KMS-11 (cell line): ENCODE measurements around the gene NTHL1.

ENCODE experiments used
- H2AFZ ChIP-seq: fragments of 200-600 bp; sonication (generic); 2 replicates; pipeline ENCODE4 v1.6.1; 2016; ENCODE audit warnings: antibody characterized with exemption, mixed run types, low read depth
- H3K27ac ChIP-seq: fragments of 200-600 bp; sonication (generic); 2 replicates; pipeline ENCODE4 v1.6.1; 2016; ENCODE audit warnings: mild to moderate bottlenecking, mixed run types
- H3K27me3 ChIP-seq: fragments of 200-600 bp; sonication (generic); 2 replicates; pipeline ENCODE4 v1.6.1; 2017; ENCODE audit warnings: mild to moderate bottlenecking, low read depth, mixed run types, moderate library complexity; ENCODE audit not compliant: insufficient read depth
- H3K36me3 ChIP-seq: fragments of 200-600 bp; sonication (generic); 2 replicates; pipeline ENCODE4 v1.6.1; 2017; ENCODE audit warnings: mild to moderate bottlenecking, mixed run types; ENCODE audit not compliant: insufficient read depth
- H3K4me1 ChIP-seq: fragments of 200-600 bp; sonication (generic); 2 replicates; pipeline ENCODE4 v1.6.1; 2016; ENCODE audit warnings: mild to moderate bottlenecking, low read depth, mixed run types; ENCODE audit not compliant: poor library complexity, severe bottlenecking
- H3K4me2 ChIP-seq: fragments of 200-600 bp; sonication (generic); 2 replicates; pipeline ENCODE4 v1.7.0; 2016; ENCODE audit warnings: mild to moderate bottlenecking, mixed run types
- H3K4me3 ChIP-seq: fragments of 200-600 bp; sonication (generic); IDR thresholded peaks from 2 replicates; pipeline ENCODE4 v1.6.1; 2017; ENCODE audit warnings: low read depth, low read length, mixed read lengths; ENCODE audit not compliant: insufficient read depth
- H3K79me2 ChIP-seq: fragments of 200-600 bp; sonication (generic); 2 replicates; pipeline ENCODE4 v1.6.1; 2016; ENCODE audit warnings: low read depth, mixed run types; ENCODE audit not compliant: insufficient read depth
- H3K9ac ChIP-seq: fragments of 200-600 bp; sonication (generic); 2 replicates; pipeline ENCODE4 v1.6.1; 2016; ENCODE audit warnings: mild to moderate bottlenecking, mixed run types
- H4K20me1 ChIP-seq: fragments of 200-600 bp; sonication (generic); 2 replicates; pipeline ENCODE4 v1.6.1; 2016; ENCODE audit warnings: mild to moderate bottlenecking, mixed run types; ENCODE audit not compliant: insufficient read depth
- CTCF ChIP-seq: fragments of 200-600 bp; sonication (generic); conservative IDR thresholded peaks from 2 replicates; pipeline ENCODE4 v1.6.1; 2017; ENCODE audit warnings: low read depth, mild to moderate bottlenecking, antibody characterized with exemption, low read length, moderate library complexity, mixed read lengths

The NTHL1 gene

GRCh38 chr16:2025251-2025650 lies 22.4 kb downstream of the NTHL1 start:
- H4K20me1 ChIP-seq = no peaks in the 10 kb centered on the region
- no peaks in the 10 kb centered on the region for H3K79me2 ChIP-seq
- no peak overlapping the region for H3K9ac ChIP-seq
- H3K4me2 ChIP-seq = no peak overlapping the region
- peaks cover 15% of the 10 kb centered on the region for H3K4me1 ChIP-seq
- no peak overlapping the region for H2AFZ ChIP-seq
- no peak overlapping the region for H3K4me3 ChIP-seq
- peaks cover 29% of the 10 kb centered on the region for H3K27me3 ChIP-seq
- H3K27ac ChIP-seq = no peak overlapping the region
- H3K36me3 ChIP-seq = no peaks in the 10 kb centered on the region
- TF ChIP-seq CTCF = no peak

GRCh38 chr16:2024032-2024420 lies 23.6 kb downstream of the NTHL1 start:
- no peaks in the 10 kb centered on the region for H3K79me2 ChIP-seq
- H3K4me2 ChIP-seq = no peak overlapping the region
- H3K4me3 ChIP-seq = no peak overlapping the region
- peak overlapping the region; percentile 95; the same call in 1 of the 2 replicates for H2AFZ ChIP-seq
- H4K20me1 ChIP-seq = no peaks in the 10 kb centered on the region
- peaks cover 15% of the 10 kb centered on the region for H3K4me1 ChIP-seq
- H3K36me3 ChIP-seq = no peaks in the 10 kb centered on the region
- peaks cover 29% of the 10 kb centered on the region for H3K27me3 ChIP-seq
- TF ChIP-seq CTCF = no peak
- no peak overlapping the region for H3K9ac ChIP-seq
- no peak overlapping the region for H3K27ac ChIP-seq

- peaks cover 29% of the 10 kb centered on the region for H3K27me3 ChIP-seq
- no peaks in the 10 kb centered on the region for H3K36me3 ChIP-seq
- peak overlapping the region; percentile 85 for H3K4me2 ChIP-seq
- H3K9ac ChIP-seq = peak overlapping the region; percentile 2; the same call in 1 of the 2 replicates
- no peaks in the 10 kb centered on the region for H3K79me2 ChIP-seq
- no peaks in the 10 kb centered on the region for H4K20me1 ChIP-seq
- TF ChIP-seq CTCF = peak; percentile 97
- no peak overlapping the region for H3K4me3 ChIP-seq
- peak overlapping the region; percentile 95 for H2AFZ ChIP-seq
- peaks cover 15% of the 10 kb centered on the region for H3K4me1 ChIP-seq
- H3K27ac ChIP-seq = no peak overlapping the region
These were observed 24.3 kb downstream of the NTHL1 start for GRCh38 chr16:2023092-2024031.

- H4K20me1 ChIP-seq = no peaks in the 10 kb centered on the region
- H3K9ac ChIP-seq = peak overlapping the region; percentile 2; the same call in 1 of the 2 replicates
- H3K36me3 ChIP-seq = no peaks in the 10 kb centered on the region
- peak overlapping the region; percentile 95 for H2AFZ ChIP-seq
- H3K4me2 ChIP-seq = peak overlapping the region; percentile 85
- H3K27ac ChIP-seq = no peak overlapping the region
- peaks cover 15% of the 10 kb centered on the region for H3K4me1 ChIP-seq
- H3K27me3 ChIP-seq = peaks cover 24% of the 10 kb centered on the region
- H3K79me2 ChIP-seq = no peaks in the 10 kb centered on the region
- TF ChIP-seq CTCF = no peak
- H3K4me3 ChIP-seq = no peak overlapping the region
These were observed 24.9 kb downstream of the NTHL1 start for GRCh38 chr16:2022723-2023091.
